Loucy (cell line): Measurements from ENCODE around the gene TBCD.

ENCODE experiments used
- H2AFZ ChIP-seq: fragments of 200-600 bp; sonication (generic); 2 replicates; pipeline ENCODE4 v1.6.0; 2016; ENCODE audit warnings: antibody characterized with exemption, mild to moderate bottlenecking, low read length, moderate library complexity
- H3F3A ChIP-seq: fragments of 200-600 bp; 2 replicates; pipeline ENCODE4 v1.6.0; 2016; ENCODE audit warnings: antibody characterized with exemption, low read depth, mild to moderate bottlenecking
- H3K27me3 ChIP-seq: fragments of 200-600 bp; sonication (generic); 2 replicates; pipeline ENCODE4 v1.6.1; 2014; ENCODE audit warnings: low read length, mild to moderate bottlenecking; ENCODE audit not compliant: insufficient read depth, poor library complexity, severe bottlenecking
- H3K36me3 ChIP-seq: fragments of 200-600 bp; sonication (generic); 2 replicates; pipeline ENCODE4 v1.6.1; 2016; ENCODE audit warnings: low read length; ENCODE audit not compliant: insufficient read depth
- H3K4me1 ChIP-seq: fragments of 200-600 bp; sonication (generic); 2 replicates; pipeline ENCODE4 v1.5.1; 2014; ENCODE audit warnings: low read length, mild to moderate bottlenecking; ENCODE audit not compliant: insufficient read depth, poor library complexity, severe bottlenecking
- H3K4me2 ChIP-seq: fragments of 200-600 bp; sonication (generic); 2 replicates; pipeline ENCODE4 v1.6.0; 2014; ENCODE audit warnings: antibody characterized with exemption, low read length, low read depth, mild to moderate bottlenecking; ENCODE audit not compliant: poor library complexity, severe bottlenecking
- H3K4me3 ChIP-seq: fragments of 200-600 bp; sonication (generic); 2 replicates; pipeline ENCODE4 v1.5.1; 2014; ENCODE audit warnings: low read length, mild to moderate bottlenecking, mixed read lengths; ENCODE audit not compliant: poor library complexity, severe bottlenecking
- H3K79me2 ChIP-seq: fragments of 200-600 bp; sonication (generic); 2 replicates; pipeline ENCODE4 v1.6.1; 2014; ENCODE audit warnings: low read length; ENCODE audit not compliant: insufficient read depth
- H3K9ac ChIP-seq: fragments of 200-600 bp; sonication (generic); 2 replicates; pipeline ENCODE4 v1.6.0; 2014; ENCODE audit warnings: mild to moderate bottlenecking, low read depth, low read length, moderate library complexity; ENCODE audit not compliant: poor library complexity, severe bottlenecking
- H3K9me2 ChIP-seq: fragments of 200-600 bp; sonication (generic); replicated peaks from 2 replicates; pipeline ENCODE4 v1.6.1; 2016; ENCODE audit warnings: low read depth, low read length, mixed read lengths
- H3K9me3 ChIP-seq: fragments of 200-600 bp; sonication (generic); 2 replicates; pipeline ENCODE4 v1.6.1; 2014; ENCODE audit warnings: mild to moderate bottlenecking, antibody characterized with exemption, low read length, low read depth; ENCODE audit not compliant: insufficient read depth
- H4K20me1 ChIP-seq: fragments of 200-600 bp; sonication (generic); 2 replicates; pipeline ENCODE4 v1.6.0; 2014; ENCODE audit warnings: antibody characterized with exemption, low read length, mild to moderate bottlenecking; ENCODE audit not compliant: insufficient read depth, poor library complexity, severe bottlenecking
- CTCF ChIP-seq: fragments of 200-600 bp; sonication (generic); conservative IDR thresholded peaks from 2 replicates; pipeline ENCODE4 v1.5.1; 2014; ENCODE audit warnings: mild to moderate bottlenecking, antibody characterized with exemption, low read length
- EZH2phosphoT487 ChIP-seq: fragments of 200-600 bp; IDR thresholded peaks from 2 replicates; pipeline ENCODE4 v1.6.1; 2018; ENCODE audit warnings: antibody characterized with exemption, mild to moderate bottlenecking, moderate library complexity, borderline replicate concordance

The TBCD gene

GRCh38 chr17:82856361-82856760 lies 104.5 kb downstream of the TBCD start:
- Histone ChIP-seq H3F3A (peaks cover 6% of the 10 kb centered on the region; the same call in 1 of the 2 replicates), H3K4me1 (peaks cover 39% of the 10 kb centered on the region), H3K9ac (no peak overlapping the region), H3K4me2 (no peak overlapping the region), H3K9me3 (no peaks in the 10 kb centered on the region), H4K20me1 (no peaks in the 10 kb centered on the region), H3K27me3 (no peaks in the 10 kb centered on the region), H3K79me2 (peaks cover 34% of the 10 kb centered on the region), H3K4me3 (no peak overlapping the region), H3K9me2 (no peaks in the 10 kb centered on the region), H3K36me3 (peaks cover 16% of the 10 kb centered on the region; the same call in 1 of the 2 replicates), H2AFZ (no peak overlapping the region)
- TF ChIP-seq EZH2phosphoT487 (no peak), CTCF (no peak)

GRCh38 chr17:82858376-82859126 lies 106.7 kb downstream of the TBCD start:
- H3K9ac ChIP-seq, result peak overlapping the region; percentile 92
- no peaks in the 10 kb centered on the region for H3K9me2 ChIP-seq
- H3K4me1 ChIP-seq, result peaks cover 57% of the 10 kb centered on the region
- no peaks in the 10 kb centered on the region for H3K27me3 ChIP-seq
- no peaks in the 10 kb centered on the region for H4K20me1 ChIP-seq
- H3K4me2 ChIP-seq, result peak overlapping the region; percentile 82
- peaks cover 9% of the 10 kb centered on the region; the same call in 1 of the 2 replicates for H3F3A ChIP-seq
- H3K79me2 ChIP-seq, result peaks cover 51% of the 10 kb centered on the region
- peak overlapping the region; percentile 73 for H3K4me3 ChIP-seq
- no peak for TF ChIP-seq EZH2phosphoT487
- no peak for TF ChIP-seq CTCF
- no peaks in the 10 kb centered on the region for H3K9me3 ChIP-seq
- H2AFZ ChIP-seq, result no peak overlapping the region
- H3K36me3 ChIP-seq, result peaks cover 16% of the 10 kb centered on the region; the same call in 1 of the 2 replicates

GRCh38 chr17:82859431-82860403 lies 107.9 kb downstream of the TBCD start:
- Histone ChIP-seq H2AFZ (no peak overlapping the region), H3K9me2 (no peaks in the 10 kb centered on the region), H4K20me1 (peaks cover 6% of the 10 kb centered on the region), H3K9me3 (no peaks in the 10 kb centered on the region), H3K27me3 (no peaks in the 10 kb centered on the region), H3F3A (peaks cover 17% of the 10 kb centered on the region), H3K4me3 (peak overlapping the region; percentile 73), H3K79me2 (peaks cover 58% of the 10 kb centered on the region), H3K9ac (peak overlapping the region; percentile 92), H3K4me1 (peaks cover 67% of the 10 kb centered on the region), H3K36me3 (peaks cover 7% of the 10 kb centered on the region; the same call in 1 of the 2 replicates), H3K4me2 (peak overlapping the region; percentile 82)
- TF ChIP-seq EZH2phosphoT487 (no peak), CTCF (no peak)
